HCEC 1CT (cell line): ENCODE data around the gene VWA8.
"Not testable (repeated sequence)": the region's sequence is repeated elsewhere in the genome, so short reads cannot be mapped to it uniquely, and the experiment has no call there.

Experiments used
- DNase-seq: peaks from one replicate; pipeline ENCODE4 v3.0.0-alpha.2; 2017

Gene VWA8

DNA sequence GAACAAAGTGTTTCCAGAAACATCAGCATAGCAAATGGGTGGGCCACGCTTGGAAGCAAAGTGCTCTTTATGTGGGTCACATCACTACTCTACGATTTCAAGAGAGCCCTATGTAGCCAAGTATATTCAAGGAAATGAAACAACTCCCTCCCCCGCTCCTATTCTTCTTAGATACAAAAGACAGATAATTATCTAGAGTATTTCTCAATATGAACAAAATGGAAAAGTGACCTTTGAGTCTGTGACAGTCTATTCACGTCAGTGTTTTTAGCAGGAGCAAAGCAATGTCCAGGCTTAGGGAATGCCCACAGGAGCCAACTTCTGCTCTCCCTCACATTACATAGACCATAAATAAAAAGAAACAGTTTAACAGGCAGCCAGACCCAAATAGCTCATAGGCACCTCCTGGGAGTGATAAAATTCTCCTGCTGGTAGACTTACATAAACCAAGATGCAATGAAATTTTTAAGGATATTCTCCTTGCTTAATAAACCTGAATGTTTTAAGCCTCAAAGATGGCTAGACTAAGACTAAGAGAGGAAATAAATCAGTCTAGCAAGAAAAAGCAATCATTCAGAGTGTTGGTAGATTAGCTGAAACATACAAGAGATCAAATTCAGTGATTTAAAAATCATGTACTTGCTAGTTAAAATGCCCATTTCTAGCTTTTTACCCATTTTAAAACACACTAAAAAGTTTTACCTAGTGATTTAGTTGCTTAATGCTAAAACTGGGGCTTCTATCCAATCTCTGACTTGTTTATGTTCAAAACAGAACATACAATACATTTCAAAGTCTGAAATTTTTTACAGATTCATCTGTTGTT, 320.7 kb downstream of the VWA8 start:
- no peak for DNase-seq

DNA sequence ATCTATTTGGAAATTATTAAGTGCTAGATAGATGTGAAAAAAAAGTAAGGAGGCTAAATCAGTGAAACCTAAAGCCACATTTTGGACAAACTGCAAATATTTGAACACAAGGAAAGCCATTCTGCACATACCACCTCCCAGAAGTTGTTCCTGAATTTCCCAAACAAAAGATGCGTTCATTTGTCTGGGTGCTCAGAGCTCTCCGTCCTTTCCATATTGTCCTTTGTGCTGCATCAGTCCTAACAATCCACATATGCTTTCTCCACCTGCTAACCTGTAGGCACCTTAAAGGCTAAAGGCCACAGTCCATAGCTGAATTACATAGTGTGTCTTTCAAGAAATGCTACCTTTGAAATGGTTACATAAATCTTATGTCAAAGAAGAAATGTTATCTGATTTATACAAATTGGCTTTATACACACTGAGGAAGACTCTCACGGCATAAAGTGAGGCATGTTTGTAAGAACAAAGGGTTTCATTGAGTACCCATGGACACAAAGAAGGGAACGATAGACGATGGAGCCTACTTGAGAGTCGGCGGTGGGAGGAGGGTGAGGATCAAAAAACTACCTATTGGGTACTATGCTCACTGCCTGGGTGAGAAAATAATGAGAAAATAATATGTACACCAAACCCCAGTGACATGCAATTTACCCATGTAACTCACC, 321.5 kb downstream of the VWA8 start:
- no peak for DNase-seq

DNA sequence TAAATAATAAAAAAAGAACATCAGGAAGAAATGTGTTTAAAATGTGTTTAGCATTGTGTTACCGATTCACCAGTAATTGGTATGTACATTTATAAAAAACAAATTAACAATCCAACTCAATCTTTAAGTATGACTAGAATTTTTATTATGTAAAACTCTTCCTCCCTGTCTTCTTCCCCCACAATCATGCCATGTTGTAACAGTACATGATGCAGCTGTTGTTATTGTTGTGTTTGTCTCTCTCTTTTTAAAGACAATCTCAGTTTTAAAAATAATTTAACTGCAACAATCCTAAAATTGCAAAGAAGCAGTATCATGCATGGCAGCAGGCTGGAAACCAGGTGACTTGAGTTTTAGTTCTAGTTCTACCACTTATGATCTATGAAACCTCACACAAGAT, 323.3 kb downstream of the VWA8 start:
- peak; percentile 35 for DNase-seq

DNA sequence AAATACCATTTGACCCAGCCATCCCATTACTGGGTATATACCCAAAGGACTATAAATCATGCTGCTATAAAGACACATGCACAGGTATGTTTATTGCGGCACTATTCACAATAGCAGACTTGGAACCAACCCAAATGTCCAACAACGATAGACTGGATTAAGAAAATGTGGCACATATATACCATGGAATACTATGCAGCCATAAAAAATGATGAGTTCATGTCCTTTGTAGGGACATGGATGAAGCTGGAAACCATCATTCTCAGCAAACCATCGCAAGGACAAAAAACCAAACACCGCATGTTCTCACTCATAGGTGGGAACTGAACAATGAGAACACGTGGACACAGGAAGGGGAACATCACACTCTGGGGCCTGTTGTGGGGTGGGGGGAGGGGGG, 323.9 kb downstream of the VWA8 start:
- not testable (repeated sequence) for DNase-seq

DNA sequence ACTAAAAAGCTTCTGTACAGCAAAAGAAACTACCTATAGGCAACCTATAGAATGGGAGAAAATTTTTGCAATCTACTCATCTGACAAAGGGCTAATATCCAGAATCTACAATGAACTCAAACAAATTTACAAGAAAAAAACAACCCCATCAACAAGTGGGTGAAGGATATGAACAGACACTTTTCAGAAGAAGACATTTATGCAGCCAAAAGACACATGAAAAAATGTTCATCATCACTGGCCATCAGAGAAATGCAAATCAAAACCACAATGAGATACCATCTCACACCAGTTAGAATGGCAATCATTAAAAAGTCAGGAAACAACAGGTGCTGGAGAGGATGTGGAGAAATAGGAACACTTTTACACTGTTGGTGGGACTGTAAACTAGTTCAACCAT, 324.3 kb downstream of the VWA8 start:
- not testable (repeated sequence) for DNase-seq

DNA sequence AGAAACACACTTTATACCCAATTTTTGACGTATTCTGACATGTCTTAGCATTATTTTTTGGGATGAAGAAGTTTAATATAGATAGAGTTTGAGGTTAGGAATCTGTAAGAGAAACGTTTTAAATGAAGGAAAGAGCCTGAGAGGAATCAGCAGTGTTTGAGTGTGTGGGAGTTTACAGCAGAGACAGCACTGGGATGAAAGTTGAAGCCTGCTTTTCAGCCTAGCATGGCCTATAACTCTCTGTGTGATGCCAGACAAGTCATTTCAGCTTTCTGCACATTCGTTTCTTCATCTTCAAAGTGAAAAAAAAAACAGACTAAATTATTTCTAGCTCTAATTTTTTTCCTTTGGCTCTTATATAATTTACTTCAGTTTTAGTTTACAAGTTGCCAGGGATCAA, 326.5 kb downstream of the VWA8 start:
- DNase-seq: no peak

DNA sequence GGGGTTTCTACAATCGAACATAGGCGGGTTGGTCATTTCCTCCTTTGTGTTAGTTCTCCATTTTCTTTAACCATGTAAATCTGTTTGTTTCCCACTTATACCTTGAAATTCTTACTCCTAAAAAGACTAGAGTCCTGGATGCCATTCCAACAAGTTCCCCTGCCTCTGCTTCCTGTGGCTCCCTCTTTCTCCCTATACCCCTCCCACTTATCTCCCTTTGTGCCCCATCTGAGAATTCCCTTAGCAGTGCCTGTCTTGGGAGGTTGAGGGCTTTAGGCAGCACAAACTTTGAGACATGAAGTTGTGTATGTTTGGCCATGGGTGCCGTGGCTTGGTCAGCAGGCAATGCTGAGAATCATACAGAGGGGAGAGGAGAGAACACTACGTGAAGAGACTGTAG, 327.1 kb downstream of the VWA8 start:
- no peak for DNase-seq

DNA sequence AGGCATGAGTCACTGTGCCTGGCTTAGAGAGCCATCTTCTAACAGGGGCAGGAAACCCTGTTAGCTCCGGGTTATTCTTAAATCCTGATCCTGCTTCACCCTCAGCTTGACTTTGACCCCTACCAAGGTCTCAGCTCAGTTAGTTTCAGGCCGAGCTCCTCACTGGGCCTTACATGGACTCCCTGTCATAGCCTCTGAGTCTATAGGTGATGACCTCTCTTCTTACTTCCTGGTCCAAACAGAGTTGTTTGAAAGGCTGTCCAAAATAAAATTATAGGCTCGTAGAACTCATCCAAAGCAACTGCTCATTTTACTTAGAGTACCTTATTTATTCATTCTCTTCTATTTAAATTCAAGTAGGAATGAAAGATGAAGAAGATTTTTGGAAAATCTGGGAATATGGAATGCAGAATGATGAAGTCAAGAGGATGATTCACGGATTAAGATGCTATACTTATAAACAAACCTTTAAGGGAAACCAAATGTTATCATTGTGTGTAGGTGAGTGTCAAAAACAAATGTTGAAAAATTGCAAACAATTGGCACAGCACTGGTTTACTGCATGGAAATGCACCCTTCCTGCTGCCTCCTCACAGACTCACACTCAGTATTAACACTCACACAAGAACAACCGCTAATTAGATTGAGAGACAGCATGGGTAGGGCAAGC, 329.5 kb downstream of the VWA8 start:
- peak; percentile 87 for DNase-seq

DNA sequence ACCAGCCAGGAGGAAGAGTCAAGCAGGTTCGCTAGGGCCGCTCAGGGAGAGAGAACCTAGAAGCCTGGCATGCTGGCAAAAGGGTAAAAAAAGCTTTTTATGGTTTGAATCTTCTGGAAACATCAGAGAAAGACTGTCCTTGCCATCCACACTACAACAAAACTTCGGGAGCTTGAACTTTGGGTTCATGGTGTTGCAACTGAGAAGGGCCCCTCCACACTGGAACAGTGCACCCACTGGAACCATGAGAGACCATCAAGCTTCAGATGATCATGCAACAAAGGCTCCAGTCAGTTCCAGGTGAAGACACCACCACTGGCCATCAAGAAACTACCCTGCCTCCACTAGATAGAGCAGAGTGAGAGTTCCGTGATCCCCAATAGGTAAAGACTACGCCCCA, 333.5 kb downstream of the VWA8 start:
- no peak for DNase-seq

DNA sequence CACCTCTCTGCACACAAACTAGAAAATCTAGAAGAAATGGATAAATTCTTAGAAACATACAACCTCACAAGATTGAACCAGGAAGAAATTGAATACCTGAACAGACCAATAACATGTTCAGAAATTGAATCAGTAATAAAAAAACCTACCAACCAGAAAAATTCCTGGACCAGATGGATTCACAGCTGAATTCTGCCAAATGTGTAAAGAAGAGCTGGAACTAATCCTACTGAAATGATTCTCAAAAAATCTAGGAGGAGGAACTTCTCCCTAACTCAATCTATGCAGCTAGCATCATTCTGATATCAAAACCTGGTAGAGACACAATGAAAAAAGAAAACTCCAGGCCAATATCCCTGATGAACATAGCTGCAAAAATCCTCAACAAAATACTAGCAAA, 336.9 kb downstream of the VWA8 start:
- DNase-seq: no peak

DNA sequence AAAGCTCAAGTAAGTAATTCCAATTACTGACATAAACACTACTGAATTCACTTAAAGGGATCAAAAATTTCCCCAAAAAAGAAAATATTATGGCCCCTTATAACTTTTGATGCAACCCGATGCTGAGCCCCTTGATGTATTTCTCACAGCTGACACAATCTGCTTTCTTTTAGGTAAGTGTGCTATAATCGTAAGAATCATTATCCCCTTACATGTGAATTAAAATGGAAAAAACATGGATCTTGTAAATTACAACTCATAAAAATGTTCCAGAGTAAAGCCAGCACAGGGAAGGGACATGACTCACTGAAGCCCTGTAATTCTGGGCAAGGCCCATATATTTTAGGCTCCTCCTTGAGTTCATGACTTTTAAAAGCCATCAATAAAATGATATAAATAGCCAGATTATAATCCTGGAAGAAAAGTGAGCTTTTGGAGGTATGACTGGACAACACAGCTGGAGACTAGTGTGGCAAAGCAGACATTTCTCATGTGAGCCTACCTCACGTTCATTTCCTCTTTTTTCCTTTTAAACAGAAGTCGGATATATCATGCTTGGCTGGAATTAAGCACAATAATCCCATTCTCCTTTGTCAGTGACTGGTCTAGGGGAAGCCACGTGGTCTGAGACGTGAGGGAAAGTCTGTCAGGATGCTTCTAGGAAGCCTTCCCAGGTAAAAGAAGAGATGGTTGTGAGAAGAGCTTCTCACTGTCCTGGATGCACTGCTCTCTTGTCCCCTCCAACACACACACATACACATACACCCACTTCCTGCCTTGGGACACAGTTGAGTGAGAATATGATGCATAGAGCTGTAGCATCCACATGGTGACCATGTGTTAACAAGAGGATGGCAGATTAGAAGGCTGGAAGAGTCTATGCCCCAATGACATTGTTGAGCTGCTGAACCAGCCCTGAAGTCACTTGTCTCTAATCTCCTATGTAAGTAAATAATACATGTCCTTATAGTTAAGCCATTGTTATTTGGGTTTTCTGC, 338.2 kb downstream of the VWA8 start:
- peak; percentile 86 for DNase-seq

DNA sequence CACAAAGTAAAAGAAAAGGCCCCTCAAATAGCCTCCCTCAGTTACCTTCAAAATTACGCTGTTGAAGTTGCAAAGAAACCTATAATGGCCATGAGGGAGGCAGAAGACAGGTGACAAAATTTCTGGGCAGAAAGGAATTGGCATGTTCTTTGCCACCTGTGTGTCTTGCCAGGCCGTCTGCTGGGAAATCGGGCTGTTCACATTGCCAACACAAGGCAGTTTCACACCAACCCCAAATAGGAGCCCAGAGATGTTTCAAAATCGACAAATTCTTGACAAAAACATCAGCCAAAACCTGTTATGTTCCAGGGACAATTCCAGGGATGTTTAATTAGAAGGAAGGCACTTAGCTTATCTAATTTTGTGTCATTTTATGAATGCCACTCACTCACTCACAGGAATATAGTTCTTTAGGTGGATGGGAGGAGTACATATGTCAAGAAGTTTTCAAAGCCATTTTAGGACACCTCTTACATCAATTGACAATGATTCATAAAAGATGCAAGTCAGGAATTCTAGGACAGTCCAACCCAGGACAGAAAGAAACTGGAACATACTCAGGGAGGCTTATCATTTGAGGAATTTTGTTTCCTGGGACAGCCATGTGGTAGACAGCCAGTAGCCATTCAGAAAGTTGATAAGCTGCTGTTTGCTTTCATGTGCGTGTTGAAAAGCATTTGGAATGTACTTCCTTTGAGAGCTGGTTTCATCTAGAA, 339.0 kb downstream of the VWA8 start:
- peak; percentile 54 for DNase-seq

DNA sequence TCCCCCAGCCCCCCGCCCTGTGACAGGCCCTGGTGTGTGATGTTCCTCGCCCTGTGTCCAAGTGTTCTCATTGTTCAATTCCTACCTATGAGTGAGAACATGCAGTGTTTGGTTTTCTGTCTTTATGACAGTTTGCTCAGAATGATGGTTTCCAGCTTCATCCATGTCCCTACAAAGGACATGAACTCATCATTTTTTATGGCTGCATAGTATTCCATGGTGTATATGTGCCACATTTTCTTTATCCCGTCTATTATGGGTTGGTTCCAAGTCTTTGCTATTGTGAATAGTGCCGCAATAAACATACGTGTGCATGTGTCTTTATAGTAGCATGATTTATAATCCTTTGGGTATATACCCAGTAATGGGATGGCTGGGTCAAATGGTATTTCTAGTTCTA, 343.3 kb downstream of the VWA8 start:
- not testable (repeated sequence) for DNase-seq

DNA sequence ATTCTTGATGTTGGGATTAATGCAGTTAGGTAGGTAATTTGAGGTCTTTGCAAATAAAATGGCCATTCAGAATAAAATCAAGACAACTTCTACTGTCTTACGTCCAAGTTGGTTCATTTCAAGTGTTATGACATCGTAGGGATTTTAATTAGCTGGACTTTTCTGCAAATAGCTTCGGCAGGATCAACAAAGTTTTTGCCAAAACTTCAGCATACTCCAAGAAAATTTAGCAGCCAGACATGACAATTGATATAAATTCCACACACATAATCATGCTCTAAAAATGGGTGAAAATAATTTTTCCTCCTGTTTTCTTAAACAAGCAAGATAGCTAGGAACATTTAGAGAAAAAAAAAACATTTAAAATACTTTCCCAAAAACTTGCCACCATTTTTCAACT, 344.8 kb downstream of the VWA8 start:
- no peak for DNase-seq

DNA sequence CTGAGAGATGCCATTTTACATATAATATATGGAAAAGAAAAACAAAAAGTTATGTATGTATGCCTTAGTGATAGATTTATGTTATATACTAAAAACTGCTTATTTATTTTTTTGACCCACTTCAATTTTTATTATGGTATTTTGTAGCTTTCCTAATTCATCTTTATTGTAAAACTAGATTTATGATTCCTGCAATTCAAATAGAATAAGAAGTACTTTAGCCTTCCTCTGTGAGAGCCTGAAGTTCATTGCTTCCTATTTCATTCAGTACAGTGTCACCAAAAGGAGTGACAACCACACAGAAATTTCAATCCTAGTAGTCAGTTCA, 345.4 kb downstream of the VWA8 start:
- DNase-seq: no peak

DNA sequence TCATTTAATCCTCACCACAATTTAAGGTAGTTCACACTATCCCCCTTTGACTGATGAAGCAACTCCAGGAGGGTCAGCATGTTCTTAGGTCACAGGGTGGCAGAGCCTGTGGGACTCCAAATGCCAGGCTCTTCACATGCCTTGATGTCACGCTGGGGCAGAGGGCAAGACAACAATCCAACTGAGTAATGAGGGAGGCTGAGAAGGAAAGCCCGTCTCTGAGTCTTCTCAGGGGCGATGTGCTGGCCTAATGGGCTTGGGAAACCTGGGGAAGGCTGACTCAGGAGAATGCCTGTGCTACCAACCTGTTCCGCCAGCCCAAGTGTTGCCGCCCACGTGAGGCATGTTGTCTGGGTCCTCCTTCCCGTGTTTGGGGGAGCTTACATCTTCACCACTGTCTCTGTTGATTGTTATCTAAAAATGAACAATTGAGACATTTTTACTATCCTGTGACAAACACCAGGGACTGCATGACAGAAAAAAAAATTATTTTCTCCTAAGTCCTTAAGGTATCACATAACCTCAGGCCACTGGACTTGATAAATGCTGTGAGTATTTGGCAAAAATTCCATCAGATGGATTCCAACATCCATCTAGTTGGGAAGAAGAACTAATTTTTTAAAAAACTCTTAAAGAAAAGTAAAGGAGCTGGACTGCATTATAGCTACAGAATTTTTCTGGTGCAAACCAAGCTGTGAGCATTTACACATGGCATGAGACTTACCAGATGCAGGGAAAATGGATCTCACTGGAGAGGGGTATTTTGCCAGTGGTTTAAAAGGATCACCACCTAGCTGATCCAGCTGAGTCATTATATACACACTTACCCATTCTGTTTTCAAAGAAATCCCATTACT, 346.0 kb downstream of the VWA8 start:
- DNase-seq: peak; percentile 36

DNA sequence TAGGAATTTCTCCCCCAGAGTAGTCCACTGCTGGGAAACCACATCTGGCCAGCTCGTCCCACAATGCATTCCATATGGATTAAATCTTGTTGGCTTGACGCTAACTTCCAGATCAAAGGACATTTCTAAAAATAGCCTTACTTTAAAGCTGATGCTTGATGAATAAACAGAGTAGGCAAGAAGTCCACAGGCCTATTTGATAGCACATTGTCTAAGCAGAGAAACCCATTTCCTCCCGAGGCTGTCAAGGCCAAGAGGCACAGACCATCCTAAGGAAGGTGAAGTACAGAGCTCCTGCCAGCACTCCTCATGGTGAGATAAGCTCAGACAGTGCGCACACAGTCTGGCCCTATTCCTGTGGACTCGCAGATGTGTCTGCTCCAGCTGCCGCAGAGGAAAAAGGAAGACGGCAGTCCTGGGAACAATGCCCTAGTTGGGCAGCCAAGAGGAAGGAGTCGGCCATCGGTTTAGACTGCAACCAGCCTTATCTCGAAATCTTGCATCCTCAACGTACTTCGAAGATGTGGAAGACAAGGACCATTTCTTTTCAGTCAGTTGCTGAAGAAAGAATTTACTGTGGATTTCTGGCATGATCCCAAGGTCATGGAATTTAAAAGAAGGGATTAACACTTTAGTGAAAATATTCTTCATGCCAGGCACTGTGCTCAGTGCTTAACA, 346.8 kb downstream of the VWA8 start:
- DNase-seq: peak; percentile 98

DNA sequence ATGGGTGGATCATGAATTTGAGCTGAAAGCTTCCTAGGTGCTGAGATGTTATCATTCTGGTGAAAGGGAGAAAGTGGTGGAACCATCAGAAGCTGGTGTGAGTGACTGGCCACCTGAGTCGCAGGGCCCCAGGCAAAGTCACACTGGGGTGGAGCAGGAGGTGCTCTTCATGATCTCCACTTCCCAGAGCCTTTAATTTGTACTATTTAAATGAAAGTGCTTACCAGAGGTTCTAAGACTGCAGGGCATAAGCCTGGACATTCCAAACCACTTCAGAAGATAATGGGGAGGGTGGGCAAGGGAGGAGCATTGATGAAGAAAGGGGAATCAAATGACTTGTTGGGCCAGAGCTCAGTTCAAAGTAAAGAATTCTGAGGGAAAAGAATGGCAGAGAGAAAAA, 347.4 kb downstream of the VWA8 start:
- DNase-seq: no peak

DNA sequence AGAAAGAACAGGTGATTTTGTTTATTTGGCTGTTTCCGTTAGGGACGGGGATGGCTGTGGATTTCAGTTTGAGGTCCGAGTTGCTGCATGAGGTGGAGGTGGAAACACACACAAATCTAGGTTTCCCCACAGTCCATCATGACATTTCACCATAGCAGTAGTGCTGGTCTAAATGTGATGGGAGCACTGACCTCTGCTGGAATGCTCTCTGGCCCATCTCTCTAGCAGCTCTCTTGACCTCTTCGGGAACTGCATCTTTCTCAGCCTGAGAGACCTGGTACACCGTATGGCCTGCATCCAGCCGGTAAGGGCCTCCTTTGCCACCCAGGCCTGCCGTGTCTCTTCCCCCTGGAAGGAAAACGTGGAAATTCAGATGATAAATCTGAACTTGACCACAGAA, 349.5 kb downstream of the VWA8 start:
- no peak for DNase-seq

DNA sequence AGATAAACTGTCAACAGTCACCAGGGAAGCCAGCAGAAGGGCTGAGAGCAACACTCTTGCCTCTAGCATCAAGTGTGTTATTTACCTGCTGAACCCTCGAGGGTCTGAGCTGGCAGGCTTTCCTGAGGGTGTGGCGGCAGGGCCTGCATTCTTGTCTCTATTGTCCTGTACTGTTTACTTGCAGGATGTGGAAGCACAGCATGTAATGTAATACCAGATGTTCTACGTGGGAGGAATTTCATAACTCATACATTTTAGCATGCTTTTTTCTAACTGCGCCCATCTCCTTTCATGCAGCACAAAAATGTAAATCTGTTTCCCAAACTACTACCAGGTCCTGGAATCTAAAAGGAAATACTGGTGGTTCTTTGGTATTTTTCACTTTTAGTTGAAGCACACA, 350.5 kb downstream of the VWA8 start:
- peak; percentile 96 for DNase-seq

DNA sequence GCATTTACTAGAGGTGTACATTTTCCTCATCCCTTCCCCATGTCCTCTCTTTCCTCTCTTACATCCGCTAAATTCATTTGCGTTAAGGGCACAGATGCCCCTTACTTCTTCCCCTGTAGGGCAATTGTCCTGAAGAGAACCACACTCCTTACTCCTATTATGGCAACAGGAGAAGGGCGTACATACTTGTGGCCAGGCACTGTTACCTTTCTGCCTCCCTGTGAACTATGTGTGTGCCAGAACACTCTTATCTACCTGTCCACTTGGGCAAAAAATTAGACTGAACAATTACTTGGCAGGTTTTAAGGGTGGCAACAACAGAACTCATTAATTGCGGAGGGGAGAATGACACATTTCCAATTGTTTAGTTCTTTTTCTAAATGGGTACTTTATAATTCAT, 351.1 kb downstream of the VWA8 start:
- no peak for DNase-seq
